Thoracic aorta (tissue), 2 donors: ENCODE data around the gene DNAH7. TPM values are rescaled to one million over a fixed set of nuclear protein-coding genes. Genes with fewer than 3 reads are reported as not detected.

Experiments
- ATAC-seq: fragments of 150-250 bp; one replicate; pipeline ENCODE4 v1.8.0; 2017; ENCODE audit warnings: low read depth; ENCODE audit not compliant: insufficient number of reproducible peaks, low FRiP score
- DNase-seq: peaks from one replicate; pipeline ENCODE4 v3.0.0-alpha.2; 2020; ENCODE audit warnings: low spot score
- H3K27ac ChIP-seq, 2 donors: fragments of 200-600 bp; sonication (generic); 1 replicate in 1 of 2; 2 replicates in 1 of 2; pipeline ENCODE4 v1.5.1; 2016; ENCODE audit warnings: mild to moderate bottlenecking in 2 of 2, moderate library complexity in 2 of 2
- H3K27me3 ChIP-seq: fragments of 200-600 bp; sonication (generic); replicated peaks from 2 replicates; pipeline ENCODE4 v1.6.0; 2016; ENCODE audit warnings: mild to moderate bottlenecking; ENCODE audit not compliant: insufficient read depth
- H3K36me3 ChIP-seq: fragments of 200-600 bp; sonication (generic); one replicate; pipeline ENCODE4 v1.5.1; 2016
- H3K4me1 ChIP-seq, 2 donors: fragments of 200-600 bp; sonication (generic); 1 replicate in 1 of 2; 2 replicates in 1 of 2; pipeline versions ENCODE4 v1.5.1 to v1.6.0; 2016; ENCODE audit warnings: low read depth in 2 of 2, mild to moderate bottlenecking in 1 of 2; ENCODE audit not compliant: control insufficient read depth in 1 of 2
- H3K4me3 ChIP-seq: fragments of 200-600 bp; sonication (generic); 2 replicates; pipeline ENCODE4 v1.5.1; 2016; ENCODE audit warnings: mild to moderate bottlenecking
- H3K9me3 ChIP-seq: fragments of 200-600 bp; sonication (generic); 2 replicates; pipeline ENCODE4 v1.5.1; 2016
- total RNA-seq, 2 donors: library from RNA; depleted of rRNA; stranded (reverse); fragments of >200 nt; gene quantifications; one replicate each; pipeline versions ENCODE4 v1.1.0 to v1.2.3, GENCODE V29; 2016
- TF ChIP-seq, protein P1 (sequence below): fragments of 200-600 bp; sonication (generic); IDR thresholded peaks from one replicate; pipeline ENCODE4 v1.5.1; 2019; ENCODE audit warnings: antibody characterized with exemption

Gene DNAH7
- total RNA-seq, 2 donors from 2014 or later, result 0.68 to 2.0 TPM

DNA sequence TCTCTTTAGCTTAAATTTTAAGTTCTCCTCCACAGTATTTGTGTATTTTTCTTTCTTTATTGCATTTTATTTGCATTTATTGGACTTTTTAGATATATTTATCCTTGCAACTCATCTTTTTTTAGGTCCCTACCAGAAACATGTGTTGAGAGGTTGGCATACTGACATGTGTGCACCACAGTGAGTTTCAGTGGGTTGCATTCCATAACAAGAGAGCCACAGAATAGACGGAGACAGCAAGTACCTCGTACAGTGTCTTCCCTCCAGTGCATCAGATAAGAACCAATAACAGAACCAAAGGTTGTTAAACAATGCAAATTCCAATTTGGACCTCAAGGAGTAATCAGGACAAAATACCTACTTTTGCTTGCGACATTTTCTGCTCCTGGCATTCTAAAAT, 111.9 kb downstream of the DNAH7 start:
- TF ChIP-seq, protein P1, sequence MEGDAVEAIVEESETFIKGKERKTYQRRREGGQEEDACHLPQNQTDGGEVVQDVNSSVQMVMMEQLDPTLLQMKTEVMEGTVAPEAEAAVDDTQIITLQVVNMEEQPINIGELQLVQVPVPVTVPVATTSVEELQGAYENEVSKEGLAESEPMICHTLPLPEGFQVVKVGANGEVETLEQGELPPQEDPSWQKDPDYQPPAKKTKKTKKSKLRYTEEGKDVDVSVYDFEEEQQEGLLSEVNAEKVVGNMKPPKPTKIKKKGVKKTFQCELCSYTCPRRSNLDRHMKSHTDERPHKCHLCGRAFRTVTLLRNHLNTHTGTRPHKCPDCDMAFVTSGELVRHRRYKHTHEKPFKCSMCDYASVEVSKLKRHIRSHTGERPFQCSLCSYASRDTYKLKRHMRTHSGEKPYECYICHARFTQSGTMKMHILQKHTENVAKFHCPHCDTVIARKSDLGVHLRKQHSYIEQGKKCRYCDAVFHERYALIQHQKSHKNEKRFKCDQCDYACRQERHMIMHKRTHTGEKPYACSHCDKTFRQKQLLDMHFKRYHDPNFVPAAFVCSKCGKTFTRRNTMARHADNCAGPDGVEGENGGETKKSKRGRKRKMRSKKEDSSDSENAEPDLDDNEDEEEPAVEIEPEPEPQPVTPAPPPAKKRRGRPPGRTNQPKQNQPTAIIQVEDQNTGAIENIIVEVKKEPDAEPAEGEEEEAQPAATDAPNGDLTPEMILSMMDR, result no peak
- no peak for ATAC-seq

DNA sequence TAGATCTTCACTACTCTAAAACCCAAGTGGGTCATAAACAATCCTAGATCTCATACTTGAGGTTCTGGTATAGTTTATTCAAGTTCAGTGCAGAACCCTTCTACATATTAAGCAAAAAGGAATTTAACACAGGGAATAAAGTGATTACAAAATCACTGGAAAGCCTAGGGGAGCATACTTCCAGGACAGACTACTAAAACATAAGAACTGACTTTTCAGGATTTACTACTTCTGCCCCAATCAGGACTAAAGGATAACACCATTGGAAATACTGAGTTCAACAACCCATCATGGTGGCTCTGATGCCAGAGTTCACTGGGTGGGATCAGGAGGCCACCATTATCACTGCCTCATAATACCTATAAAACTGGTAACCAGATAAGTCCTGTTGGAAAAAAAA, 123.6 kb downstream of the DNAH7 start:
- no peak for ATAC-seq
- Histone ChIP-seq H3K27ac (no peak overlapping the region), H3K4me1 (no peaks in the 10 kb centered on the region), H3K36me3 (no peaks in the 10 kb centered on the region), H3K4me3 (no peak overlapping the region), H3K9me3 (no peaks in the 10 kb centered on the region), H3K27me3 (no peaks in the 10 kb centered on the region)
- TF ChIP-seq, protein P1, result no peak
- DNase-seq, result no peak

More for the DNA sequence above, 111.9 kb downstream of the DNAH7 start:
- no peak for DNase-seq
- Histone ChIP-seq H3K4me3 (no peak overlapping the region), H3K9me3 (no peaks in the 10 kb centered on the region), H3K27ac (no peak overlapping the region), H3K36me3 (no peaks in the 10 kb centered on the region), H3K27me3 (no peaks in the 10 kb centered on the region), H3K4me1 (no peaks in the 10 kb centered on the region)

DNA sequence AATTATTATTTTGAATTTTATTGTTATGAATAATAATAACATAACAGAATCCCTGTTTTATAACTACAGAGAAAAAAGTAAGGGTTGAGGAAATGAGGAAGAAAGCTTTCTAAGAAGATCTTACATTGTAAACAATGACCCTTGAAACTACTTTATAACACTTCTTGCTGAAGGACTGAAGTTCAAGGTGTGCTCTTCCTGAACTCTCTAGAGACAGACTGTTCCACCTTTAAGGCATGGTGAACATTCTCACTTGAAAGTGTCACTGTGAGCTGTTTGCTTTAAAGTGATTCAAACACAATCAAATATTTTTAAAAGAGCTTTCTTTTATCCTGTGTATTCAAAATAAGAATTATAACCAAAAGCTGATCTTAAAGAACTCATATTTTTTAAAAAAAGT, 131.5 kb downstream of the DNAH7 start:
- no peaks in the 10 kb centered on the region for H3K9me3 ChIP-seq
- H3K27me3 ChIP-seq, result no peaks in the 10 kb centered on the region
- H3K4me1 ChIP-seq, result no peaks in the 10 kb centered on the region
- ATAC-seq, result no peak
- no peaks in the 10 kb centered on the region for H3K36me3 ChIP-seq
- no peak overlapping the region for H3K4me3 ChIP-seq
- DNase-seq, result no peak
- no peak overlapping the region for H3K27ac ChIP-seq
- TF ChIP-seq, protein P1, result no peak

DNA sequence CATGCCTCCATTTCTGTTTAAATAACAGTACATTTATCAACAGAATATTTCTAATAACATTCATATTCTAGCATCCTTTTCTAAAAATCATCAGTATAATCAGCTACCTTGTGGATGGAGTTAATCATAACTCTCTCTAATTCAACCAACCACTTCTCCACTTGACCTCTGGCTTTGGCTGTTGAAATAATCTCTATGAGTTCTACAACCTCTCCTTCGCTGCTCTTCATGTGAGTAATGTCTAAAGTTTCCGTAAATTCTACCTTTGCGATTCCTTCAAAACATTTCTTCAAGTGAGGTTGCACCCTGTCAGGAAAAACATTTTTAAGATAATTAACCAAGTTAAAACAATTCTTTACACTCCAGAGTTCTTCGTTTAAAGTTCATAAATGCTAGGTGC, 134.2 kb downstream of the DNAH7 start:
- TF ChIP-seq, protein P1, result no peak
- ATAC-seq (no peak), DNase-seq (no peak)
- H3K36me3 ChIP-seq, result no peaks in the 10 kb centered on the region
- no peaks in the 10 kb centered on the region for H3K27me3 ChIP-seq
- H3K4me3 ChIP-seq, result no peak overlapping the region
- no peak overlapping the region for H3K27ac ChIP-seq
- H3K9me3 ChIP-seq, result no peaks in the 10 kb centered on the region
- no peaks in the 10 kb centered on the region for H3K4me1 ChIP-seq

DNA sequence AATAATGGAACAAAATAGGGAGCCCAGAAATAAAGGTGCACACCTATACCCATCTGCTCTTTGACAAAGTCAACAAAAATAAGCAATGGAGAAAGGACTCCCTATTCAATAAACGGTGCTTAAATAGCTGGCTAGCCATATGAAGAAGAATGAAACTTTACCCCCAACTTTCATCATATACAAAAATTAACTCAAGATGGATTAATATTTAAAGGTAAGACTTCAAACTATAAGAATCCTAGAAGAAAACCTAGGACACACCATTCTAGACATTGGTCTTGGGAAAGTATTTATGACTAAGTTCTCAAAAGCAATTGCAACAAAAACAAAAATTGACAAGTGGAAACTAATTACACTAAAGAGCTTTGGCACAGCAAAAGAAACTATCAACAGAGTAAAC, 139.1 kb downstream of the DNAH7 start:
- ATAC-seq, result no peak
- TF ChIP-seq, protein P1, result no peak
- H3K4me3 ChIP-seq, result no peak overlapping the region
- H3K4me1 ChIP-seq, result no peaks in the 10 kb centered on the region
- DNase-seq, result no peak
- H3K27ac ChIP-seq, result no peak overlapping the region
- no peaks in the 10 kb centered on the region for H3K9me3 ChIP-seq
- H3K27me3 ChIP-seq, result no peaks in the 10 kb centered on the region
- no peaks in the 10 kb centered on the region for H3K36me3 ChIP-seq
